PC-3 (cell line): ENCODE data around the gene SLC35F5. TPM values are rescaled to one million over a fixed set of nuclear protein-coding genes. Genes with fewer than 3 reads are reported as not detected.

Source experiments
- ATAC-seq: fragments of 200-7000 bp; cut with Tn5 transposase; 2 replicates; pipeline ENCODE4 v1.9.1; 2020; ENCODE audit warnings: mild to moderate bottlenecking, moderate library complexity
- BruUV-seq: library from RNA; stranded (reverse); fragments of 400-500 nt; replicated peaks from 2 replicates; lab custom pipeline; 2021; lab: Mats Ljungman, UMichigan
- CTCF ChIA-PET: fragments of 300-600 bp; sonication (Branson Sonifier 250); formaldehyde crosslinking; loops from one replicate; lab custom pipeline; 2022; ENCODE audit warnings: antibody characterized with exemption; lab: Charles Lee
- POLR2A ChIA-PET: fragments of 300-600 bp; sonication (Branson Sonifier 250); formaldehyde crosslinking; loops from one replicate; lab custom pipeline; 2022; ENCODE audit warnings: antibody characterized with exemption; ENCODE audit not compliant: unreplicated experiment; lab: Charles Lee
- DNase-seq: peaks from one replicate; pipeline ENCODE4 v3.0.0-alpha.2; 2015
- H2AFZ ChIP-seq: fragments of 300-600 bp; sonication (generic); 2 replicates; pipeline ENCODE4 v1.6.0; 2016; ENCODE audit warnings: antibody characterized with exemption, low read length
- H3F3A ChIP-seq: fragments of 300-600 bp; sonication (generic); one replicate; pipeline ENCODE4 v1.6.0; 2017; ENCODE audit warnings: antibody characterized with exemption, low read length, control low read depth, mild to moderate bottlenecking; ENCODE audit not compliant: unreplicated experiment
- H3K27ac ChIP-seq: fragments of 300-600 bp; sonication (generic); 2 replicates; pipeline ENCODE4 v1.5.1; 2016; ENCODE audit warnings: mild to moderate bottlenecking, low read length
- H3K27me3 ChIP-seq: fragments of 300-600 bp; sonication (generic); 2 replicates; pipeline ENCODE4 v1.6.1; 2016; ENCODE audit warnings: low read length, mixed read lengths
- H3K36me3 ChIP-seq: fragments of 300-600 bp; sonication (generic); 2 replicates; pipeline ENCODE4 v1.6.1; 2016; ENCODE audit warnings: low read depth, mixed run types, low read length, mixed read lengths
- H3K4me1 ChIP-seq: fragments of 300-600 bp; sonication (generic); 2 replicates; pipeline ENCODE4 v1.5.1; 2016; ENCODE audit warnings: low read length; ENCODE audit not compliant: insufficient read depth
- H3K4me2 ChIP-seq: fragments of 300-600 bp; sonication (generic); 2 replicates; pipeline ENCODE4 v1.6.0; 2016; ENCODE audit warnings: low read length
- H3K4me3 ChIP-seq: fragments of 300-600 bp; sonication (generic); 2 replicates; pipeline ENCODE4 v1.5.1; 2016; ENCODE audit warnings: mild to moderate bottlenecking, low read length, mixed read lengths
- H3K79me2 ChIP-seq: fragments of 300-600 bp; sonication (generic); 2 replicates; pipeline ENCODE4 v1.6.1; 2017; ENCODE audit warnings: low read length, mixed read lengths
- H3K9ac ChIP-seq: fragments of 300-600 bp; sonication (generic); 2 replicates; pipeline ENCODE4 v1.6.0; 2016; ENCODE audit warnings: mild to moderate bottlenecking, low read length
- H3K9me2 ChIP-seq: fragments of 300-600 bp; sonication (generic); replicated peaks from 2 replicates; pipeline ENCODE4 v1.6.1; 2016; ENCODE audit warnings: mixed run types, low read length, mixed read lengths
- H3K9me3 ChIP-seq: fragments of 300-600 bp; sonication (generic); 2 replicates; pipeline ENCODE4 v1.6.1; 2016; ENCODE audit warnings: low read length, mixed read lengths
- H4K20me1 ChIP-seq: fragments of 300-600 bp; sonication (generic); 2 replicates; pipeline ENCODE4 v1.6.1; 2016; ENCODE audit warnings: low read length, mixed read lengths
- CTCF ChIP-seq: fragments of 300-600 bp; sonication (generic); conservative IDR thresholded peaks from 2 replicates; pipeline ENCODE4 v1.5.1; 2017; ENCODE audit warnings: antibody characterized with exemption, low read depth, mild to moderate bottlenecking, low read length
- EZH2 ChIP-seq: fragments of 300-600 bp; sonication (generic); IDR thresholded peaks from one replicate; pipeline ENCODE4 v1.6.1; 2017; ENCODE audit warnings: antibody characterized with exemption, mild to moderate bottlenecking, low read length; ENCODE audit not compliant: unreplicated experiment
- EZH2phosphoT487 ChIP-seq: fragments of 300-600 bp; sonication (generic); IDR thresholded peaks from 2 replicates; pipeline ENCODE4 v1.6.1; 2018; ENCODE audit warnings: mild to moderate bottlenecking, antibody characterized with exemption, low read length, borderline replicate concordance
- intact Hi-C: fragments of 100-400 bp; cut with micrococcal nuclease; formaldehyde crosslinking; loops from 2 replicates; pipeline ENCODE4 v1.9.0; 2023
- total RNA-seq: library from RNA; depleted of rRNA; stranded (reverse); fragments of >200 nt; gene quantifications from 2 replicates; pipeline ENCODE4 v1.2.3, GENCODE V29; 2014

Gene SLC35F5
- total RNA-seq, 1 experiment from 2014 or later, result 55.3 TPM

- peaks cover 16% of the 10 kb centered on the region for H3K4me1 ChIP-seq
- H3K36me3 ChIP-seq, result peaks cover 13% of the 10 kb centered on the region
- no TSS peak for BruUV-seq
- CTCF ChIA-PET, result no interaction called here
- no peaks in the 10 kb centered on the region for H3K9me3 ChIP-seq
- H2AFZ ChIP-seq, result peak overlapping the region; percentile 94
- peak overlapping the region; percentile 89 for H3K9ac ChIP-seq
- H3K27ac ChIP-seq, result peak overlapping the region; percentile 79
- TF ChIP-seq EZH2 (no peak), CTCF (no peak), EZH2phosphoT487 (no peak)
- no peaks in the 10 kb centered on the region for H3K9me2 ChIP-seq
- no peaks in the 10 kb centered on the region for H3K27me3 ChIP-seq
- intact Hi-C loops, result loop anchor here (1.0 to 10.0 kb wide), 4 partner anchors 62 to 209 kb away; no protein-coding TSS in a partner anchor
- ATAC-seq, result peak; percentile 37
- peaks cover 4% of the 10 kb centered on the region for H3F3A ChIP-seq
- POLR2A ChIA-PET, result interaction anchor here (0.5 to 1.8 kb wide), 4 partner anchors 121 to 188 kb away, joined by 3 to 16 read pairs (median 8); partner anchors contain the start of gene ACTR3
- peak overlapping the region; percentile 69 for H3K4me3 ChIP-seq
- peak; percentile 23 for DNase-seq
- peak overlapping the region; percentile 86 for H3K4me2 ChIP-seq
- peaks cover 50% of the 10 kb centered on the region for H3K79me2 ChIP-seq
- H4K20me1 ChIP-seq, result peaks cover 12% of the 10 kb centered on the region
Measured at GRCh38 chr2:113755835-113756354, 547 bp downstream of the SLC35F5 start.

- TF ChIP-seq EZH2 (no peak), CTCF (no peak), EZH2phosphoT487 (no peak)
- H3F3A ChIP-seq, result peaks cover 4% of the 10 kb centered on the region
- H3K36me3 ChIP-seq, result peaks cover 13% of the 10 kb centered on the region
- peak overlapping the region; percentile 89 for H3K9ac ChIP-seq
- H3K4me1 ChIP-seq, result peaks cover 16% of the 10 kb centered on the region
- ATAC-seq (peak; percentile 8; the same call in 1 of the 2 replicates), DNase-seq (peak; percentile 37)
- CTCF ChIA-PET, result no interaction called here
- peaks cover 50% of the 10 kb centered on the region for H3K79me2 ChIP-seq
- H3K4me2 ChIP-seq, result peak overlapping the region; percentile 86
- no peak overlapping the region for H3K27ac ChIP-seq
- no peaks in the 10 kb centered on the region for H3K27me3 ChIP-seq
- POLR2A ChIA-PET, result interaction anchor here (1.8 kb wide), 1 partner anchor 131 kb away, joined by 8 read pairs; no protein-coding TSS in a partner anchor
- H2AFZ ChIP-seq, result peak overlapping the region; percentile 94
- H3K9me3 ChIP-seq, result no peaks in the 10 kb centered on the region
- no peaks in the 10 kb centered on the region for H3K9me2 ChIP-seq
- TSS peak; percentile 45 for BruUV-seq
- H4K20me1 ChIP-seq, result peaks cover 12% of the 10 kb centered on the region
- intact Hi-C loops, result loop anchor here (1.0 to 10.0 kb wide), 2 partner anchors 134 to 210 kb away; no protein-coding TSS in a partner anchor
- H3K4me3 ChIP-seq, result peak overlapping the region; percentile 69
Measured at GRCh38 chr2:113755035-113755834, 1.2 kb downstream of the SLC35F5 start.
